Transverse colon (tissue), 4 donors: ENCODE results near the gene KLHL18. TPM values are rescaled to one million over a fixed set of nuclear protein-coding genes. Genes with fewer than 3 reads are reported as not detected.

Experiments used
- DNase-seq: peaks from one replicate; pipeline ENCODE4 v3.0.0-alpha.2; 2019
- H3K27ac ChIP-seq, 4 donors: fragments of 200-600 bp; sonication (generic); 2 replicates each; pipeline ENCODE4 v1.5.1; 2016 to 2018; ENCODE audit warnings: inconsistent platforms in 4 of 4
- H3K27me3 ChIP-seq: fragments of 200-600 bp; sonication (generic); 2 replicates; pipeline ENCODE4 v1.5.1; 2017; ENCODE audit warnings: inconsistent platforms
- H3K36me3 ChIP-seq, 4 donors: fragments of 200-600 bp; sonication (generic); 2 replicates each; pipeline ENCODE4 v1.5.1; 2017 to 2019; ENCODE audit warnings: inconsistent platforms in 4 of 4
- H3K4me1 ChIP-seq, 4 donors: fragments of 200-600 bp; sonication (generic); 2 replicates each; pipeline ENCODE4 v1.5.1; 2017 to 2020; ENCODE audit warnings: inconsistent platforms in 4 of 4
- H3K4me3 ChIP-seq, 4 donors: fragments of 200-600 bp; sonication (generic); 1 replicate in 1 of 4; 2 replicates in 3 of 4; pipeline versions ENCODE4 v1.5.1 to v1.6.1; 2017 to 2019; ENCODE audit warnings: inconsistent platforms in 4 of 4
- H3K9me3 ChIP-seq, 2 donors: fragments of 200-600 bp; sonication (generic); 2 replicates each; pipeline ENCODE4 v1.5.1; 2017 to 2019; ENCODE audit warnings: inconsistent platforms in 2 of 2
- EP300 ChIP-seq: sonication (generic); formaldehyde crosslinking; IDR thresholded peaks from one replicate; pipeline ENCODE4 v1.6.1; 2017; ENCODE audit warnings: antibody characterized with exemption, low read depth
- POLR2A ChIP-seq: fragments of 450-650 bp; IDR thresholded peaks from one replicate; pipeline ENCODE4 v1.6.1; 2016; ENCODE audit warnings: antibody characterized with exemption, mild to moderate bottlenecking, moderate library complexity
- POLR2AphosphoS5 ChIP-seq, 3 donors: sonication (generic); formaldehyde crosslinking; IDR thresholded peaks; one replicate each; pipeline ENCODE4 v1.6.1; 2016; ENCODE audit warnings: antibody characterized with exemption in 3 of 3
- WGBS, 2 donors: methylation state at CpG; one replicate each; pipeline ENCODE4 v1.1.5; 2018; ENCODE audit warnings: low coverage in 1 of 2; 5-methylcytosine and 5-hydroxymethylcytosine counted together
- in situ Hi-C, 4 donors: fragments of 200-750 bp; cut with MboI; loops; one replicate each; pipeline versions ENCODE4 v1.15.0 to v1.15.1; 2017; ENCODE audit warnings: low sequenced_read_pairs in 3 of 4, low pct_ligation_motif_present in 1 of 4, low pct_unique_long_range_greater_than_20kb in 1 of 4
- intact Hi-C: fragments of 100-400 bp; cut with DNase I; formaldehyde crosslinking; loops from one replicate; pipeline ENCODE4 v1.15.1; 2023; ENCODE audit warnings: low total_unique reads
- small RNA-seq, 4 donors: library from RNA; depleted of rRNA; stranded (forward); fragments of <200 nt; gene quantifications; one replicate each; pipeline ENCODE3, GENCODE V24; 2016
- total RNA-seq, 4 donors: library from RNA; depleted of rRNA; stranded (reverse); fragments of >200 nt; gene quantifications; one replicate each; pipeline ENCODE4 v1.1.0, GENCODE V29; 2016
- TF ChIP-seq, protein P1 (sequence below), 5 experiments: fragments of 200-600 bp in 3 of 5; fragments of 450-650 bp in 2 of 5; sonication (generic) in 3 of 5; IDR thresholded peaks; 1 replicate in 2 of 5; 2 replicates in 3 of 5; pipeline ENCODE4 v1.5.1; 2016 to 2017; ENCODE audit warnings: antibody characterized with exemption in 5 of 5, inconsistent platforms in 3 of 5, mild to moderate bottlenecking in 2 of 5, moderate library complexity in 1 of 5

KLHL18 gene
- total RNA-seq, 4 donors from 2014 or later = 12.2 to 48.6 (median 14.5) TPM

GRCh38 chr3:47394140-47394870 lies 111.6 kb downstream of the KLHL18 start:
- TF ChIP-seq POLR2A = no peak
- TF ChIP-seq, protein P1, sequence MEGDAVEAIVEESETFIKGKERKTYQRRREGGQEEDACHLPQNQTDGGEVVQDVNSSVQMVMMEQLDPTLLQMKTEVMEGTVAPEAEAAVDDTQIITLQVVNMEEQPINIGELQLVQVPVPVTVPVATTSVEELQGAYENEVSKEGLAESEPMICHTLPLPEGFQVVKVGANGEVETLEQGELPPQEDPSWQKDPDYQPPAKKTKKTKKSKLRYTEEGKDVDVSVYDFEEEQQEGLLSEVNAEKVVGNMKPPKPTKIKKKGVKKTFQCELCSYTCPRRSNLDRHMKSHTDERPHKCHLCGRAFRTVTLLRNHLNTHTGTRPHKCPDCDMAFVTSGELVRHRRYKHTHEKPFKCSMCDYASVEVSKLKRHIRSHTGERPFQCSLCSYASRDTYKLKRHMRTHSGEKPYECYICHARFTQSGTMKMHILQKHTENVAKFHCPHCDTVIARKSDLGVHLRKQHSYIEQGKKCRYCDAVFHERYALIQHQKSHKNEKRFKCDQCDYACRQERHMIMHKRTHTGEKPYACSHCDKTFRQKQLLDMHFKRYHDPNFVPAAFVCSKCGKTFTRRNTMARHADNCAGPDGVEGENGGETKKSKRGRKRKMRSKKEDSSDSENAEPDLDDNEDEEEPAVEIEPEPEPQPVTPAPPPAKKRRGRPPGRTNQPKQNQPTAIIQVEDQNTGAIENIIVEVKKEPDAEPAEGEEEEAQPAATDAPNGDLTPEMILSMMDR (IDR thresholded peaks at IDR 0.05) = no peak
- no peak for TF ChIP-seq EP300
- no peak overlapping the region for H3K4me3 ChIP-seq
- H3K36me3 ChIP-seq = peaks cover 0 to 5% (median 1%) of the 10 kb centered on the region in 4 donors
- 38 to 58% methylated on average over 4 to 8 of the region's 8 CpGs for WGBS, 2 donors
- DNase-seq = no peak
- in situ Hi-C loops = no loop called here
- no peak overlapping the region for H3K27ac ChIP-seq
- no peaks in the 10 kb centered on the region for H3K27me3 ChIP-seq
- H3K9me3 ChIP-seq = no peaks in the 10 kb centered on the region
- peaks cover 0 to 28% (median 13%) of the 10 kb centered on the region in 4 donors for H3K4me1 ChIP-seq
- intact Hi-C loops = no loop called here

GRCh38 chr3:47394881-47395280 lies 112.1 kb downstream of the KLHL18 start:
- Histone ChIP-seq H3K4me1 (peaks cover 0 to 28% (median 13%) of the 10 kb centered on the region in 4 donors), H3K27me3 (no peaks in the 10 kb centered on the region), H3K36me3 (peaks cover 0 to 7% (median 3%) of the 10 kb centered on the region in 4 donors), H3K9me3 (no peaks in the 10 kb centered on the region), H3K4me3 (no peak overlapping the region), H3K27ac (no peak overlapping the region)
- WGBS, 2 donors = 70 to 83% methylated on average over 2 to 3 of the region's 3 CpGs
- no peak for TF ChIP-seq EP300
- no peak for TF ChIP-seq POLR2AphosphoS5 (IDR thresholded peaks at IDR 0.05)
- TF ChIP-seq, protein P1 (IDR thresholded peaks at IDR 0.05) = no peak
- TF ChIP-seq POLR2A = no peak
- DNase-seq = no peak
- in situ Hi-C loops = no loop called here
- intact Hi-C loops = no loop called here

Small RNA genes within 50 kb of the gene (small RNA-seq; reads per million reads assigned to genes)
- gene SNORD13P3 = 0 to 4.9 (median 0) reads per million in 4 donors

Other genes with a start within 250 kb of the KLHL18 start
- gene SETD2, start 118.8 kb upstream of the KLHL18 start, total RNA-seq = 100 to 1,000 TPM in 1 of 4 donors, 10 to 100 TPM in 3; 54.3 to 113 (median 67.9) TPM
- gene KIF9, start 145 bp upstream of the KLHL18 start, total RNA-seq = 1 to 10 TPM in 3 of 4 donors, not detected in 1; 3.7 to 9.4 (median 4.9) TPM
- gene PTPN23, start 98.1 kb downstream of the KLHL18 start, total RNA-seq = 100 to 1,000 TPM in 1 of 4 donors, 10 to 100 TPM in 3; 26.9 to 199 (median 55.1) TPM
- gene SCAP, start 193.0 kb downstream of the KLHL18 start, total RNA-seq = 100 to 1,000 TPM; 160 to 288 (median 198) TPM
- gene ELP6, start 230.8 kb downstream of the KLHL18 start, total RNA-seq = 10 to 100 TPM in 3 of 4 donors, 1 to 10 TPM in 1; 1.2 to 55.7 (median 28.3) TPM